Naive thymus-derived CD4-positive, alpha-beta T cell (primary cell): Measurements from ENCODE around the gene RARRES1. TPM values are rescaled to one million over a fixed set of nuclear protein-coding genes. Genes with fewer than 3 reads are reported as not detected.

Experiments used
- ATAC-seq: fragments of 150-1000 bp; cut with Tn5 transposase; 2 replicates; pipeline ENCODE4 v1.10.0; 2021; ENCODE audit warnings: mild to moderate bottlenecking, moderate library complexity
- CTCF ChIA-PET: fragments of 350-600 bp; sonication (Branson Sonifier 250); formaldehyde crosslinking; loops from one replicate; lab custom pipeline; 2021; ENCODE audit warnings: antibody characterized with exemption; lab: Charles Lee
- POLR2A ChIA-PET: fragments of 350-600 bp; sonication (Branson Sonifier 250); formaldehyde crosslinking; loops from one replicate; lab custom pipeline; 2021; ENCODE audit warnings: antibody characterized with exemption, inconsistent platforms; lab: Charles Lee
- DNase-seq, 9 donors: peaks; one replicate each; pipeline versions ENCODE4 v3.0.0 to v3.0.0-alpha.2; 2020 to 2022; ENCODE audit warnings: mixed read lengths in 1 of 9
- H3K27ac ChIP-seq: one replicate; pipeline ENCODE4 v1.7.0; 2013; ENCODE audit warnings: mild to moderate bottlenecking, low read depth, low read length, moderate library complexity
- H3K27me3 ChIP-seq, 2 donors: one replicate each; pipeline ENCODE4 v1.7.0; 2013; ENCODE audit warnings: low read length in 2 of 2, mild to moderate bottlenecking in 2 of 2, moderate library complexity in 2 of 2; ENCODE audit not compliant: control insufficient read depth in 2 of 2, insufficient read depth in 2 of 2
- H3K36me3 ChIP-seq, 3 experiments: 1 replicate in 2 of 3; 2 replicates in 1 of 3; pipeline ENCODE4 v1.7.0; 2013; ENCODE audit warnings: low read length in 3 of 3, mild to moderate bottlenecking in 3 of 3, moderate library complexity in 1 of 3; ENCODE audit not compliant: insufficient read depth in 3 of 3, control insufficient read depth in 2 of 3
- H3K4me1 ChIP-seq, 2 donors: one replicate each; pipeline ENCODE4 v1.7.0; 2013; ENCODE audit warnings: low read length in 2 of 2, mild to moderate bottlenecking in 2 of 2, moderate library complexity in 1 of 2; ENCODE audit not compliant: control insufficient read depth in 2 of 2, insufficient read depth in 2 of 2
- H3K4me3 ChIP-seq: 2 replicates; pipeline ENCODE4 v1.7.0; 2013; ENCODE audit warnings: mild to moderate bottlenecking, low read length
- H3K9me3 ChIP-seq, 3 experiments: 1 replicate in 2 of 3; 2 replicates in 1 of 3; pipeline ENCODE4 v1.7.0; 2013; ENCODE audit warnings: low read length in 3 of 3; ENCODE audit not compliant: control insufficient read depth in 2 of 3
- H3K27ac Mint-ChIP-seq, 9 donors: one replicate each; pipeline ENCODE4 v1.8.0; 2020 to 2022; ENCODE audit warnings: mixed read lengths in 9 of 9, mild to moderate bottlenecking in 8 of 9, moderate library complexity in 5 of 9, inconsistent platforms in 2 of 9
- H3K27me3 Mint-ChIP-seq, 5 donors: one replicate each; pipeline ENCODE4 v1.8.0; 2021 to 2022; ENCODE audit warnings: mixed read lengths in 5 of 5, mild to moderate bottlenecking in 1 of 5
- H3K36me3 Mint-ChIP-seq, 5 donors: one replicate each; pipeline ENCODE4 v1.8.0; 2020 to 2022; ENCODE audit warnings: mixed read lengths in 5 of 5, mild to moderate bottlenecking in 3 of 5, inconsistent platforms in 1 of 5
- H3K4me1 Mint-ChIP-seq, 7 donors: one replicate each; pipeline ENCODE4 v1.8.0; 2020 to 2022; ENCODE audit warnings: mixed read lengths in 7 of 7, mild to moderate bottlenecking in 3 of 7, inconsistent platforms in 1 of 7
- H3K4me3 Mint-ChIP-seq, 10 donors: one replicate each; pipeline ENCODE4 v1.8.0; 2020 to 2022; ENCODE audit warnings: mild to moderate bottlenecking in 10 of 10, mixed read lengths in 10 of 10, moderate library complexity in 6 of 10, inconsistent platforms in 2 of 10
- H3K9me3 Mint-ChIP-seq, 11 donors: one replicate each; pipeline ENCODE4 v1.8.0; 2020 to 2022; ENCODE audit warnings: mixed read lengths in 11 of 11, mild to moderate bottlenecking in 4 of 11, inconsistent platforms in 1 of 11, moderate library complexity in 1 of 11
- intact Hi-C, 2 donors: fragments of 100-400 bp; cut with micrococcal nuclease; formaldehyde crosslinking; loops; one replicate each; pipeline ENCODE4 v1.15.1; 2023
- polyA plus RNA-seq, 2 donors: library from polyadenylated mRNA; unstranded; fragments of 300-500 nt; fragmentation: Illumina TruSeq; gene quantifications; one replicate each; pipeline ENCODE4 v1.2.3, GENCODE V29; 2021
- total RNA-seq, 6 experiments: library from RNA in 5 of 6; stranded (reverse) in 5 of 6; gene quantifications; 1 replicate in 5 of 6; 2 replicates in 1 of 6; pipeline ENCODE4 v1.2.3 and lab custom pipeline; 2021 to 2026

Gene RARRES1
- total and polyA plus RNA-seq, 7 experiments from 2014 or later, result not detected

DNA sequence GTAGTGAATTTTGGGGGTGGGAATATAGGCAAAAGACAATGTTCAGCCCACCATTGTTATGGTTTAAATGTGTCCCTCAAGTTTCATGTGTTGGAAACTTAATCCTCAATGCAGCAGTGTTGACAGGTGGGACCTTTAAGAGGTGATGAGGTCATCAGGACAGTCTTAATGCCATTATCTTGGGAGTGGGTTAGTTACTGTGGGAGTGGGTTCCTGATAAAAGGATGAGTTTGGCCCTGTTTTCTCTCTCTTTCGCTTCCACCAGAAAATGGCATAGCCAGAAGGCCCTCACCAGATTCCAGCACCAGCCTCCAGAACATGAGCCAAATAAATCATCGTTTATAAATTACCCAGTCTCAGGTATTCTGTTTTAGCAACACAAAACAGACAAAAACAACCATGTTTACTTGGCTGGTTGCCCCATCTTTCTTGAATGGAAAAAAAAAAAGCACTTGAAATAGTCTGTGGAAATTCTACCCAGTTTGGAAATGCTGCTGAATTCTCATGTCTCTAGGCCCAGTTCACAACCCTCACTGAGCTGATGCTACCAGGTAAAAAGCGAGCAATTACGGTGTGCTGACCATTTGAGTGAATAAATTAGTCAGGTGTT is 38.6 kb upstream of the RARRES1 start:
- Mint-ChIP-seq H3K27me3 (no peaks in the 10 kb centered on the region), H3K27ac (no peak overlapping the region), H3K9me3 (no peaks in the 10 kb centered on the region), H3K4me3 (no peak overlapping the region), H3K4me1 (peaks cover 0 to 5% (median 0%) of the 10 kb centered on the region in 7 donors), H3K36me3 (peaks cover 0 to 8% (median 6%) of the 10 kb centered on the region in 5 donors)
- no peak for DNase-seq
- ATAC-seq, result no peak
- Histone ChIP-seq H3K4me1 (no peaks in the 10 kb centered on the region), H3K9me3 (no peaks in the 10 kb centered on the region), H3K36me3 (no peaks in the 10 kb centered on the region), H3K4me3 (no peak overlapping the region), H3K27me3 (no peaks in the 10 kb centered on the region), H3K27ac (no peak overlapping the region)
- intact Hi-C loops, result no loop called here
- ChIA-PET POLR2A (no interaction called here), CTCF (no interaction called here)

DNA sequence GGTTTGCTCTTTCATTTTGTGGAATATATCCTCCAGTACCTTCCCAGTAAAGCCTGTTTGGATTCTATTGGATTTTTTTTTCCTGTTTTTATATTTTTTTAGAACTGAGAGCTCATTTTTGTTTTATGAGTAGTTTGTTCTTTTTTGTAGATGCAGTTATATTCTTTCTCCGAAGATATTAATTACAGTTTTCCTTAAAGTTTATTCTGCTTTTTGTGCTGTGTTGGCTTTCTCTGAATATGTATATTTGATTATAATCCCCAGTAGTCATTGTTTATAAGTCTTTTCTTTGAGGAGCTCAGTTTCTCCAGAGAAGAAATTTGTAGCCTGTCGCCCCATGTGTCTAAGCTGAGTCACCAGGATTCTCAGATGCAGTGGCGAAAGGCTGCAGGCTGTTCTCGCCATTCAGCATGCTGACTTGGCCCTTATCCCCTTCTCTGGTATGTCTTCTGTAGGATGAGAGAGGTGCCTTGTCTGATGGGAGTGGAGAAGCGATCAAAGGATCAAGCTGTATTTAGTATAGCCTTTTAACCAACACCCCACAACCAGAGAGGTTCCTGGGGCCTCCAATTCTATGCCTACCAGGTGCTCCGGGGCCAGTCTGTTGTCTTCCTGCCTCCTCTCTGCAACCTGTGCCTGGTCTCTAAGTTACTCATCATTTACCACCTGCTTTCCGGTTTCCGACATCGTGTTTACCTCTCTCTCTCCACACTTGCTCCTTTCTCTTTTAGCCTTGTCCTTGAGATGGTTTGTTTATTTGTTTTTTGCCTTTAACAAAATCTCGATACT is 37.9 kb upstream of the RARRES1 start:
- POLR2A ChIA-PET, result no interaction called here
- Histone ChIP-seq H3K36me3 (no peaks in the 10 kb centered on the region), H3K9me3 (no peaks in the 10 kb centered on the region), H3K27me3 (no peaks in the 10 kb centered on the region), H3K4me1 (no peaks in the 10 kb centered on the region), H3K4me3 (no peak overlapping the region), H3K27ac (no peak overlapping the region)
- Mint-ChIP-seq H3K4me3 (no peak overlapping the region), H3K4me1 (peaks cover 0 to 5% (median 0%) of the 10 kb centered on the region in 7 donors), H3K9me3 (no peaks in the 10 kb centered on the region), H3K27ac (no peak overlapping the region), H3K36me3 (peaks cover 0 to 8% (median 4%) of the 10 kb centered on the region in 5 donors), H3K27me3 (no peaks in the 10 kb centered on the region)
- DNase-seq (no peak), ATAC-seq (no peak)
- intact Hi-C loops, result no loop called here
- CTCF ChIA-PET, result no interaction called here

DNA sequence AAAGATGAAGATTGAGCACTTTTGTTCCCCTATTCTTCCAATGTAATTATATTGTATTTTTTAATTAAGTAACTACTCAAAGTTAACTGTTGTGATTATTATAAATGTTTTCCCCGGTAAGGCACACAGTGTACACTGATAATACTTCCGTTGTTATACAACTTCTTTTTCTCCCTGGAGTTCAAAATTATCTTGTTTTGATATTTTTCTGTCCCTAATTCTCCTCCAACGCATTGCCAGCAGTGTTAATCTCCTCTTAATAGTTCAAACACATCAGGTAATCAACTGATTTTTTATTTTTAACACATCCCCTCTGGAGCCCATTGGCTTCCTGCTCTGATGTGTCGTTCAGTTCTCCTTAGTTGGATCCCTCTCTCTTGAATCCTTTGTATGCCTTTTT is 37.3 kb upstream of the RARRES1 start:
- H3K9me3 Mint-ChIP-seq, result no peaks in the 10 kb centered on the region
- H3K4me3 ChIP-seq, result no peak overlapping the region
- CTCF ChIA-PET, result no interaction called here
- H3K4me1 ChIP-seq, result no peaks in the 10 kb centered on the region
- H3K4me1 Mint-ChIP-seq, result peaks cover 0 to 10% (median 0%) of the 10 kb centered on the region in 7 donors
- H3K36me3 ChIP-seq, result no peaks in the 10 kb centered on the region
- no peak for ATAC-seq
- POLR2A ChIA-PET, result no interaction called here
- intact Hi-C loops, result no loop called here
- no peak overlapping the region for H3K27ac Mint-ChIP-seq
- H3K4me3 Mint-ChIP-seq, result no peak overlapping the region
- H3K36me3 Mint-ChIP-seq, result peaks cover 0 to 8% (median 4%) of the 10 kb centered on the region in 5 donors
- no peaks in the 10 kb centered on the region for H3K27me3 ChIP-seq
- H3K27ac ChIP-seq, result no peak overlapping the region
- H3K27me3 Mint-ChIP-seq, result no peaks in the 10 kb centered on the region
- H3K9me3 ChIP-seq, result no peaks in the 10 kb centered on the region
- no peak for DNase-seq

DNA sequence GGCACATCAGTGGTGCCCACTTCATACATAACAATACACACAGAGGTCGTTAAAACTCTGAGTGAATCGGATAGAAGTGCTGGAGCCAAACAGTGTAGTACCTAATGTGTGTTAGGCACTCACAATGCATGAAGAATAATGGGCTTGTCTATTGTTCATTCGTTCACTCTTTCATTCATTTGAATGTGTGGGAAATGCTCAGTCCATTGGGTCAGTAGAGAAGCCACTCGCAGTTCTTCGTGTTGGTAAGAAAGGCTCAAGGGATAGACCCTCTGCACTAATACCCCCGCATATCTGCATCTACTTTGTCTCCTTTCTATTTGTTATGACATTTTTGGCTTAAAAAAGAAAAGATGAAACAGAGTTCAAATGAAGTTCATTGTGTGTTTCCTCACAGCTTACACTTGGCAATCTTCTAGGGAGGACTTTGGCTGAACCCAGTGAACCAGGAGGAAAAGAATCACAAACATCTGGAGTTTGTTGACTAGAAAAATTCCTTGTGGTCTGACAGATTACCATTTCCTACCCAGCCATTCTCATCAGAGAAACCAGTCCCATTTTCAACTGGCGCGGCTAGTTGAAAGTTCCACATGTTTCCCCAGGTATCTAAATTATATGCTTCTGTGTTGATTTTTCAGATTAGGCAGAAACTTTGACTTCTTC is 36.8 kb upstream of the RARRES1 start:
- H3K9me3 Mint-ChIP-seq, result no peaks in the 10 kb centered on the region
- no peaks in the 10 kb centered on the region for H3K4me1 ChIP-seq
- no peaks in the 10 kb centered on the region for H3K9me3 ChIP-seq
- ATAC-seq, result no peak
- no peak overlapping the region for H3K4me3 Mint-ChIP-seq
- ChIA-PET POLR2A (no interaction called here), CTCF (no interaction called here)
- H3K27me3 ChIP-seq, result no peaks in the 10 kb centered on the region
- H3K27me3 Mint-ChIP-seq, result no peaks in the 10 kb centered on the region
- no peaks in the 10 kb centered on the region for H3K36me3 ChIP-seq
- H3K27ac Mint-ChIP-seq, result no peak overlapping the region
- peaks cover 0 to 8% (median 4%) of the 10 kb centered on the region in 5 donors for H3K36me3 Mint-ChIP-seq
- DNase-seq, result no peak
- peaks cover 0 to 12% (median 0%) of the 10 kb centered on the region in 7 donors for H3K4me1 Mint-ChIP-seq
- H3K27ac ChIP-seq, result no peak overlapping the region
- no peak overlapping the region for H3K4me3 ChIP-seq
- intact Hi-C loops, result no loop called here

DNA sequence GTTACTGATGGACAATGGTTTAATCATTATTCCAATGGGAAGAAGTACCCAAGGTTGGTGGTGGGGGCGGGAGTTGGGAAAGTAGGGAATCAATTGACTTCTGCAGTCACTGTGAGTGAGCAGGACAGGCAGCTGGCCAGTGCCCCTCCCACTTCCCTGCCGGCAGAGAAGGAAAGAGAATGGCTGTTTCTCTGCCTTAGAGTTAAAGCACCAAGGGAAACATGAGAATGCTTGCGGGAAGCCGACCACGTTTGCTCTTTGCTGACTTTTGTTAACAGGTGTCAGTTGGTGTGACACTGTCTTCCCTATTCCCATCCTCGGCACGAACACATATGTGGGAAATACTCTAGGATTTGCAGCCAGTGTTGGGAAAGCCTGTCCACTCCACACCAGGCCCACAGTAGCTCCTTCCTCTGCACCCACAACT is 36.1 kb upstream of the RARRES1 start:
- H3K4me3 Mint-ChIP-seq, result no peak overlapping the region
- POLR2A ChIA-PET, result no interaction called here
- H3K36me3 Mint-ChIP-seq, result peaks cover 0 to 8% (median 4%) of the 10 kb centered on the region in 5 donors
- Histone ChIP-seq H3K4me1 (no peaks in the 10 kb centered on the region), H3K36me3 (no peaks in the 10 kb centered on the region), H3K27me3 (no peaks in the 10 kb centered on the region), H3K27ac (no peak overlapping the region), H3K9me3 (no peaks in the 10 kb centered on the region), H3K4me3 (no peak overlapping the region)
- intact Hi-C loops, result no loop called here
- H3K4me1 Mint-ChIP-seq, result peaks cover 0 to 12% (median 0%) of the 10 kb centered on the region in 7 donors
- ATAC-seq (no peak), DNase-seq (no peak)
- H3K27me3 Mint-ChIP-seq, result no peaks in the 10 kb centered on the region
- H3K27ac Mint-ChIP-seq, result no peak overlapping the region
- no peaks in the 10 kb centered on the region for H3K9me3 Mint-ChIP-seq
- CTCF ChIA-PET, result no interaction called here

DNA sequence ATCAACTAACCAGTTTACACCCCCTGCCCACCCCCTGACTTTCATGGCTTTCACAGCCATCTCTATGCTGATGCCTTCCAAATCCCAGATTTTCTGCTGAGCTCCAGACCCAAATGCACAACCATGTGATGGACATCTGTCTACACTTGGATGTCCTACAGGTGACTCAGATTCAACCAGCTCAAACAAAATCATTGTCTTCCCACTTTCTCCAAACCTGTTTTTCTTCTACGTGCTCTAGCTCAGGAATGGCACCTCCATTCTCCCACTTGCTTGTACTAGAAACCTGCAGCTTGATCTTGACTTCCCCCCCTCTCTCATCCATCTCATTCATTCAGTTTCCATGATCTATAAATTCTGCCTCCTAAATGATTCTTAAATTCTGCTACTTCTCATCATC is 34.1 kb upstream of the RARRES1 start:
- peaks cover 0 to 12% (median 0%) of the 10 kb centered on the region in 7 donors for H3K4me1 Mint-ChIP-seq
- peak overlapping the region in 2 of 9 donors; percentile 1 to 2 for H3K27ac Mint-ChIP-seq
- CTCF ChIA-PET, result no interaction called here
- Histone ChIP-seq H3K36me3 (no peaks in the 10 kb centered on the region), H3K9me3 (no peaks in the 10 kb centered on the region), H3K27ac (no peak overlapping the region), H3K4me1 (no peaks in the 10 kb centered on the region), H3K27me3 (no peaks in the 10 kb centered on the region), H3K4me3 (no peak overlapping the region)
- H3K4me3 Mint-ChIP-seq, result no peak overlapping the region
- POLR2A ChIA-PET, result no interaction called here
- DNase-seq (no peak), ATAC-seq (no peak)
- H3K36me3 Mint-ChIP-seq, result peaks cover 0 to 8% (median 4%) of the 10 kb centered on the region in 5 donors
- H3K27me3 Mint-ChIP-seq, result no peaks in the 10 kb centered on the region
- intact Hi-C loops, result no loop called here
- H3K9me3 Mint-ChIP-seq, result no peaks in the 10 kb centered on the region
